Inflammatory macrophage treated with lipopolysaccharide for 4 hours (primary cell): ENCODE results near the gene C12orf42.

ENCODE experiments used
- DNase-seq: peaks from one replicate; pipeline ENCODE4 v3.0.0-alpha.2; 2020

The C12orf42 gene

DNA sequence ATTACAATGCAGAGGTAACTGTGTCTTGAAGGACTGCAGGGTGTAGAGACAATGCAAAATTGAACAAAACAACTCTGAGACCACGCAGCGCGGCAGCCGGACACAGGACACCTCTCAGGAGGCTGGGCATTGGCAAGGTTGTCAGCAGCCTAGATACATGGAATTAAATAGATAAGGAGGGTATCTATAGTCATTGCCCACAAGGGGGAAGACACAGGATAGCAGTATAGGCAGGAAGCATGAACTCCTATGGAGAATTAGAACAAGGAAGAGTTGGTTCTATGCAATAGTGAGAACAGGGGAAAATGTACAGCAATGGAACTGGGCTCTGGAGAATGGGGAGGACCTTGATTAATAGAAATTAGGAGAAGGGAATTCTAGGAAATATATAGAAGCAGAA is 164.1 kb downstream of the C12orf42 start:
- DNase-seq: no peak

DNA sequence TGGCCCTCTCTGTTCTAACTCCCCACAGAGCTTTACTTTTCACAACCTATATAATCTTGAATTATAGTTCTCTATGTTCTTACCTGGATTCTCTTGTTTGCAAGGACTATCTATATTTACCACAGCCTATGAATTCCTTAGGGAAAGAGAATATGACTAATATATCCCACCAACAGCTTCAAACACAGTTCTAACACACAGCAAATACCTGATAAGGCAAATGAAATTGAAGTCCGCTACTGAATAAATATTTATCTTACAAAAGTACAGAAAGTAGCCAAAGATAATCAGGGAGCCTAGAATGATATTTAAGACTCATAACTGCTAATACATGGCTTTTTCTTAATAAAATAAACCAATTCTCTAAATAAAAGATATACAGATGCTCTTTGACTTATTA is 165.1 kb downstream of the C12orf42 start:
- DNase-seq: no peak

DNA sequence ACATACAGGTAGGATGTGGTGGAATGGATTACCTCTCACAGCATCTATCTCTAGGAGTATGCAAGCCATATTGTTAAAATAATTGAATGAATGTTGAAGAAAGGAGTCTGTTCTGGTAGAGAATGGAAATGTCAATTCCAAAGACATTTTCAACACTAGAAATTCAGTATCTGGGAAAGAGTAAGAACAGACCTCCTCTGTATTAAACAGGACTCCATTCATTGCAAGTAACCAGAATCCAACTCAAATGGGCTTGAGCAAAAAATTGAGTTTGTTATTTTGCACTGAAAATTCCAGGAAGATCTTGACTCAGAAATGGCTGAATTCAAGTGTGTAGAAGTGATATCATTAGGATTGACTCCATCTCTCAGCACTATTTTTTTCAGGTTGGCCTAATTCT is 168.1 kb downstream of the C12orf42 start:
- no peak for DNase-seq

DNA sequence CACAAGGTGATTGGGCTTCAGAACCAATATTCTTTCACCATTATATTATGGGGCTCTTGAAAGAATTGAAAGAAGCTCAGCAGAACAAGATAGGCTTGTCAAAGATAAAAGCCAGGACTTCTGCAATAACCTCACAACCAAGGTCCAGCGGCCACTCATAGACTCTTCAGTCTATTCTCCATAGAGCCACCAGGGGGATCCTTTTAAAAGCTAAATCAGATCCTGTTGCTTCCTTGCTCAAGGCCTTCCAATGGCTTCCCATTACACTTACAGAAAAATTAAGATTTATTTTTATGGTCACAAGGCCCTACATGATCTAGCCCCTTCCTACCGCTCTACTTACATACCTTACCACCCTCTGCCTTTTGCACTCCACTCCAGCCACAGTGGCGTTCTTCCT is 169.6 kb downstream of the C12orf42 start:
- no peak for DNase-seq

DNA sequence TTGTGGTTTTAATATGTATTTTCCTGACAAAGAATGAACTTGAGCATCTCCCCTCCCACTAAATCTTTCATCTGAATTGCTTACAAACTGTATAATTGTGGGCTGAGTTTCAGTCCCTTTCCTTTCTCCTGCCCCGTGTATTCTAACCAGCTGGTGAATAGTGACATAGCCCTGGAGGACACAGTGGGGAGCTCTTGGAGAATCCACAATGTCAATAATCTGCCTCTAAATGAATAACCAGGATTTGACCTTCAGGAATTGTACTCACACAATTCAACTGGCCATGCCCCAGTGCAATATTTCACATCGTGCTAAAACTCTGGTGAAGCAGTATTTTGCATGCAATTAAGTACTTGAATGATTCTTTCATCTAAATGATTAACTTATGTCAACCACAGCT is 177.2 kb downstream of the C12orf42 start:
- no peak for DNase-seq

DNA sequence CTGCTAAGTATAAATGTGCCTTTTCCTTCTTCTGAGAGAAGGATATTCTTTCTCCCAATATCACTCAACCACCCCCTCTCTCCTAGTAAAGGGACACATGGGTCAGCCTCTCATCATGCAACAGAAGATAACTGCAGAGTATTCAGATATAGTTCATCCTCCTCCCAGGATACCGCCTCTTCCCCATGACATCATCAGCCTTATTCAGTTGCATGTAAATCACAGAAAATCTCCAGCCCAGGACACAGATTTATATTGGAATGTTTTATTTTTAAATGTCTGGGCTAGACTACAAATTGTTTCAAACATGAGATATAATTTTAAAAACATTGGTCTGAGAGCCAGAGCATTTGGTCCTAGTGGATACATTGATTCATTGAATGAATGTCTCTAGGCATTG is 178.5 kb downstream of the C12orf42 start:
- no peak for DNase-seq

DNA sequence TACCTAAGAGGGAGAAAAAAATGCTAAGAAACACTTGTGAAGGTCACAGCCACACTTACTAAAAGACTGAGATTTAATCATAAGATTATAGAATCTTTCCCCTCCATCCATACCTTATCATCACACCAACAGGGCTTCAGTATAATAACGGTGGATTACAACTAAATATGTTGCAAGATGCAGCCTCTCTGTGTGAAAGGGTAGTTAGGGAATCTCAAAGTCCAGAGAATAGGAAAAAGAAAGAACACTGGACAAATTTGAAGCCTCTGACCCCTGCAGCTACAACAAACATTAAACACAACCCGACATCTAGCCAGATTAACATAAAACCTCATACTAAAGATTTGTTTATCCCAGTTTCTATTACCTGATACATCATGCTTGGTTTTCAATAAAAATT is 181.0 kb downstream of the C12orf42 start:
- no peak for DNase-seq

DNA sequence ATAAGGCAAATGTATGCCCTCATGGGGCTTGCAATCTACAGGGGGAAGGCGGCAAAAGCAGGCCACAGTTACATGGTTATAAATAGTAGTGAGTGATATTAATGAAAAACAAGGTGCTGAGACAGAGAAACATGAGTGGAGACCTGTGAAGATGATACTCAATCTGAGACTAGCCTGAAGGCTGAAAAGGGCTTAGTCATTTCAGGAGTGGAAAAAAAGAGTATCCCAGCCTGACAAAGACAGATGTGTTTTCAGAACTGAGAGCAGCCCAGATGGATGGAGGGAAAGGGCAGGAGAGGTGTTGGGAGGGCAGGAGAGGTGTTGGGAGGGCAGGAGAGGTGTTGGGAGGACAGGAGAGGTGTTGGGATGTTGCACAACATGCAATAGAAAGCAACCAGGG is 181.9 kb downstream of the C12orf42 start:
- no peak for DNase-seq

DNA sequence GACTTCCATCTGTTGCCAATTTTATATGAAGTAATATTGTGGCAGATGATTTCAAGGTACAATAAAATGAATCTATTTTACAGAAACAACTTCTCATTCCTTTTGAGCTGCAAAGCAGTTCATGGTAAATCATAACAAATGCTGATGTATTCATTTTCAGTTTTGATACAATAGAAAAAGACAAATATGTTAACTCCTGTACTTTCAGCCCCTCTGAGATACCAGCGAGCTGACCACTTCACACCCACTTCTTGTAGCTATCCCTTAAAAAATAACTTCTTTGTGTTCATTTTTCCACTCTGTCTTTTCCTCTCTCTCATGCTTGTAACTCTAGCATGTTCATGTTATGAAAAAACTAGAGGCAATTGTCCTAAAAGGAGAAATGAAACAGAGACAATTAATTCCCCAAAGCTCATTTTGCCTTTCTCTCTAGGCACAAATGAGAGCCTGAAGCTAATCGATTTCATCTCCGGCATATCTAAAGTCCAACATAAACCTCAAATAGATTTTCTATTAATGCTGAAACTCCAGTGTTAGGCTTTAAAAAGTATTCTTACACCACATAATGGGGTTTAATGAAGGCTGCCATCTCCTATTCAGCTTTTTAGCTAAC is 182.9 kb downstream of the C12orf42 start:
- no peak for DNase-seq

DNA sequence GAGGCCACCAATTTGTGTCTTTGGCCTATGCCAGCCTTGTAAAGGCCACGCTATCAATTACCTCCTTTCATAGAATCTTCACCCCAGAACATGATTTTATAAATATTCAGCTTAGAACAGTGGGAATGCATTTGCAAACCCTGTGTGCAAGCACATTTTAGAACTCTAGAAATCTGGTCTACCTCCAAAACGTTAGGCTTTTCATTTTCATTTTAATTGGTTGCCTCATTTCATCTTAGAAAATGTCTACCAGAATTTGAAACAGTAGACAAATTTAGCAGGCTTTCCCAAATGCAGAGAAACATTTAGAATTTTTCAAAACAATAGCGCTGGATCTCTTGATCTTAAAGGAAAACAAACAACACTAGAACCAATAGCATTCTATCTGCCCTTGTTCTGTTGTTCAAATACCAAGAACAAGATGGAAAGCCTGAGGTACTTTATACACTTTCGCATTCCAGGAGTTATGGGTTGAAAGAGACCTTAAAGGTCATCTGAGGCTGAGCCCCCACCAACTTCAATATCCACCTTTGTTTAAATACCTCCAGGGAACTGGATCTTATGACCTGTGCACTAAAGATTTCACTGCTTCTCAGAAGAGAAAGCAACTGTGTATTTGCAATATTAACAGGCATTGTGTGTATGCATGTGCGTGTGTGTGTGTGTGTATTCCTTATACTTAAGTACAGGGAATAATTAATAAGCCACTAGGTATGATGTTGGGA is 185.1 kb downstream of the C12orf42 start:
- DNase-seq: no peak

DNA sequence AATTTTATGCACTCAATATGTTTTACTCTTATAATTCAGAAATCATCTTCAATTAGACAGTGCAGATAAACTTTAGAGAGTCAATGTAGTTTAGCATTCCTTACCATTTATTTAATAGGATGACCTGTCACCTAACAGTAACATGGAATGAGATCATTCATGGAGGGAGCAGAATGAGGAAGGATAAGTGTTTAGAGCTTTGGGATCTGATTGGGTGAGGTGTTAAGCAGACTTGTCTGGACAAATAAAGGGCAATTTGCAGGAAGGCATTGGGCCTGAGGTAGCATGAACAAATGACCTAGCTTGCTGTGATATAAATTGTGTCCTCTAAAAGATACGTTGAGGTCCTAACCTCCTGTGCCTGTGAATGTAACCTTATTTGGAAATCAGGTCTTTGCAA is 187.4 kb downstream of the C12orf42 start:
- DNase-seq: no peak

DNA sequence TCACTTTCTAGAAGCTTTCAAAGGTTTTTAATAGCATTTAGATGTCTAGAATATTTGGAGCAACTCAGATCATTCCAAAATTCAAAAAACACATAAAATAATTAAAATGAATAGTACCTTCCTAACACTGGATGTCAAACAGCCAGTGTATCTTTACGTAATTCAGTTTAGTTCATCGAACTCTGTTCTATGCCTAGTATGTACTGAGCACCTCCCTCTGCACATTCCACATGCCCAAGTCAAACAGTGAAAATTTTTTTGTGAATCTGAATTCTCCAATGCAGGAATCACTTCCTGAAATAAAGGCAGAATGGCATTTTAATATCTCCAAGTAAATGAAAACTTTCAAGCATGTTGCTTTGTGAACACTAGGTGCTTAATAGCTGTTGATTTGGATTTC is 192.3 kb downstream of the C12orf42 start:
- DNase-seq: no peak

DNA sequence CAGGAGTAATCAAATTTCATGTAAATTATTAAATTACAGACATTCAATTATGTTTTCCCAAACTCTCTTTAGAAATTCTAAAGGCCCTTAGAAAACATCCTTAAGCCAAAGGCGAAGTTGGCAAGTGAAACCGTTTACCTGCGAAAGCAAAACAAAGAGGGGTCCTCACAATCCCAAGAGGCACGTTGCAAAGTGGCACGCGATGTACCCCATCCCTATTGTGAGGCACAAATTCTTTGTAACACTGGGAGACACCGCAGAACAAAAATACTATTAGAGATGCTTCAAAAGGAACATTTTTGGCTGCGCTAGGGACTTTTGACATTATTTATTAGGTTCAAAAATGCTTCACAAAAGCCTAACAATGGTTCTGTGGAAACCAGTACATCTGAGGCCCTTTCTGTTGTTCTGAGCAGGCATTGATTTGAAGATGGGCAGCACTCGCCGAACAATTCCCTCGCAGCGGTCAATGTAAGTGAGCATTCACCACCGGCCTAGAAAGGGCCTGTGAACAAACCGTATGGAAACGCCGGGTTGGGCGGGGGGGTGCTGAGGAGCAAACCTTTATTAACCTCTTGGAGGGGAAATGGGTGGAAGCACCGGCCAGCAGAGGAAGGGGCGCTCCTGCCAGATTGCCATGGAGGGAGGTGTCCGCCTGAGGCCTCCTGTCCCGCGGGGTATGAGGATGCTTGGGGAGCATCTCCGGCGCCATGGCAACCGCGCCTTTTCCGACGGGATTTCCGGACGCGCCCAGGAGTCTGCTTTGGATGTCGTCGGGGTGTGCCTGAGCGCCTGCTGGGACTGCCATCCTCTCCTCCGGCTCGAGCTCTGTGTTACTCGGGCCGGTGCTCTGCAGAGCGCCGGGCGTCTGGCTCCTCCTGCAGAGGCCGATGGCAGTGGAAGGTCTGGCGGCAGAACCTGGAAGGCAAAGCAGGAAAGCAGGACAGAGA is 193.9 kb downstream of the C12orf42 start:
- DNase-seq: no peak

DNA sequence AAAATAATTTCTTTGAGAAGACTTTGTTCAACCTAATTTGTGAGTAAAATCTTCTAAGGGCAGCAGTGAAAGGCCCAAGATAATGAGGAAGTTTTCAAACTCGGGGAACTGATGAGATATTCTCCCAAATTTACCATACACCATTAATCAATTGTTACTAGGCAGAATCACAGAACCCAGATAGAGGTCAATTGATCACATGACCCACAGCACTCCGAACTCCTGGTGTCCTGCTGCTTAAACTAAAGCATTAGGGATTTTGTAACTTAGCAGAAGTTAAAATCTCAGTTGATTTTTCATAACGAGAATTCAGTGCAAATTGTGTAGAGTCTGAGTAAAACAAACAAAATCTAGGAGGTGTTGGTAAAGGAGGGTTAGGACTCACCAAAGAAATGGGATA is 207.8 kb downstream of the C12orf42 start:
- no peak for DNase-seq

DNA sequence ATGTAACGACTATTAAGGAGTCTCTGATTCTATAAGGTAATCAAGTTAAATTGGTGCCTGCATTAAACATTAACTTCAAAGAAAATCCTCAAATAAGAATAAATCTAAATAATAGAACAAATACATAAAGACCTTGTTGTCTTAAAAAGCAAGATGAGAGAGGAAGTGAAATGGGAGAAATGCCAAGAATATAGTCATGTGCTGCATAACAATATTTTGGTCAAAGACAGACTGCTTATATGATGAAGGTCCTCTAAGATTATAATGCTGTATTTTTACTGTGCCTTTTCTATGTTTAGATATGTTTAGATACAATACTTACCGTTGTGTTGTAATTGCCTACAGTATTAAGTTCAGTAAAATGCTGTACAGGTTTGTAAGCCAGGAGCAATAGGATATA is 213.6 kb downstream of the C12orf42 start:
- DNase-seq: no peak

DNA sequence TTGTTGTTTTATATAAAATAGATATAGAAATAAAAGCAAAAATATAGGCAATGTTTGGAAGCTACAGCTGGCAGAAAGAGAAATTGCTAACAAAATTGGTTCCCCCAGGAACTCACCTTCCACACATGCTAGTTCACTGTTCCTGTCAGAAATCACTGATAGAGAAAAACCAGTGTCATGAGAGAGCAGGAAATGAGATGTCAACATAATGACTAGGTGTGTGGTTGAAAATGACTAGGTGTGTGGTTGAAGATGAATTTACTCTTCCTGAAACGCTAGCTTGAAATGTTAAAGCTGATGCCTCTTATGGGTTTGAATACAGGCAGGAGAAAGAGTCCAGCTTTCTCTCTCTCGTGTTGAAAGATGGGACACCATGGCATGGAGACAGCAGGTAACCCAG is 216.3 kb downstream of the C12orf42 start:
- DNase-seq: no peak

DNA sequence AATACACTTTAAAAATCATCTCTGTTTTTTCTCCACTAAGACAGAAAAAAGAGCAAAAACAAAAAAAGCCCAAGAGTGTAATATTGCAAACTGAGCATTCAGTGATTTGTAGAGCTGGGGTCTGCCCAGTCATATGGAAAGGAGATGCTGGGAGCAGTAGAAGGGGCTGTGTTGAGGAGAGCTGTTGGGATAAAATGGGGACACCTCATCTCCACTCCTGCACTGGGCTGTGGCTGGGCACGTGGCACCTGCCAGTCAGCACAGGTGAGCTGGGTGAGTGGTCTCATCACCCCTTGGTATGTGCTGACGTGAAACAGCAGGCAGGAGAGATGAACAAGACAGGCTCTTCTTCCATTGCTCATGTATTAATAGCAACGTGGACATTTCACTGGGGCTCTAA is 217.4 kb downstream of the C12orf42 start:
- no peak for DNase-seq

DNA sequence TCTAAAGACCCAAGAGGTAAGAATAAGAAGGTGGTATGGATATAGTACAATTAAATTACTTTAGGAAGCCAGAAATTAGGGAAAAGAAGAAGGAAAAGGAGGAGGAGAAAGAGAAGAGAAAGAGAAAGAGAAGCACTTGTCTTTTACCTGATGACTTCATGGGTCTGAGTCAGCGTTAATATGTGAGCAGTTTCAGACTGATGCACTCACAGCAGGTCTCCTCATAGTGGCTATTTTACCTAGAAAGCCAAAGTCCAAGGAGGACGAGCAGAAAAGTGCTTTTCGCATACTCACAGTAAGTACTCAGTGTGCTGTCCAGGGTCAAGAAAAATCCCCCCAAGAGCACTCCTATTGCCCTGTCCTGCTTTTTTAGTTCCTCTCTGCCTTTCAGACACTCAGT is 222.1 kb downstream of the C12orf42 start:
- DNase-seq: no peak

DNA sequence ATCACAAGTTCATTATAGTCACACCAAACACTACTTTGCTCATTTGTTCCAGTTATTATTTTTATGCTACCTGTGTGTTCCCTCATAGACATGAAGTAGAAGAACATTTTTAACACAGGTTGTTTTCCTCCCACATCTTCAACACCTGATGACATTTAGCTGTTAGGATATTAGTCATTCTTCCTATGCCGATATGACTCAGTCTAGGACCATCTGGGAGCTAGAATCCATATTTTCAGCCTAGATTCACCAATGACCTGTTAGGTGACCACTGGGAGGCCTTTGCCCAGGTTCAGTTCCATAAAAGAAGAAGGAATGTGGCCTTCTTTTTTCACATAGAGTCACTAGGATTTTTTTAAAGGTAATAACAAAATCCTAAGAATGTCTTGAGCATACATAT is 222.8 kb downstream of the C12orf42 start:
- no peak for DNase-seq

DNA sequence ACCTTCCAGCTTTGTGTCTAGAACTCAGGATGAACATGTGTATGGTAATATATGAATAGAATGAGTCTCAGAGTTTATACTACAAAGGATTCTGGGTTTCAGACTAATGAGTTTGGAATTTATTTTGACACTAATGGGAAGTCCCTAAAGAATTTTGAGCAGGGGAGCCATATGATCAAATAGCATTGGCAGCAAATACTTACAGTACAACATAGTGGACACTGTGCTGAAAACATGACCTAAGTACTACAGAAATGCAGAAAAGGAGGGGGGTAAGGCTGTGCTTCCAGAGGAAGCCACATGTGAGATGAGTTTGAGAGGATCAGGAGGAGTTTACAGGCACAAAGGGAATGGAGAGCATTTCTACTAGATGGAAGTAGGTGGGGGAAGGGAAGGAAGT is 225.8 kb downstream of the C12orf42 start:
- DNase-seq: no peak

DNA sequence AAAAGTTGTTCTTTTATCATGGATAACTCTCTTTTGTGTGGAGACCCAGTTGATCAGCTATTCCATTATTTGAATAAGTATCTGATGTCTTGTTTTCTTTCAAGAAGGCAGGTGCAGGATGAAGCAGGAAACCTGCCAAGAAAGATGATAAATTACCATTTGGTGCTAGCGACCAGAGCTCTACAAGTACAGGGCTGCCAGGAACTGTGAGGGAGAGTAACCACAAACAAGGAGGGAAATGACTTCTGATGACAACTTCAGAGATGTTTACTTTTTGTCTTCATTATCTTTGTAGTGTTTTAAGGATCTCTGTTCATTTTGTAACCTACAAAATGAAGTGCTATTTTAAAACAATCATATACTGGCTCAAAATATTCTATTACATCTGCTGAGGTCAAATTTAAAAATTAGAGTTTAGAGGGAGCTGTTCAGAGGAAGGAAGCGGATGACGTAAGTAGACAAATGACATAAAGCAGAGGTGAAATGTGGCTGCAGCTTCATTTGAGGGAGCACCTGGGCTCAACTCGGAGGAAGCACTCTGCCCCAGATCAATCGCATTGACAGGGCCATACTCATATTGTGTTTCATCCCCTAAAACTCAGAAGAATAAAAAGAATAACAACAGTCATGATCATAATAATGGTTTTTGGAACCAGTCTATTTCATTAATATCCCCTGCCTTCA is 226.8 kb downstream of the C12orf42 start:
- DNase-seq: no peak

DNA sequence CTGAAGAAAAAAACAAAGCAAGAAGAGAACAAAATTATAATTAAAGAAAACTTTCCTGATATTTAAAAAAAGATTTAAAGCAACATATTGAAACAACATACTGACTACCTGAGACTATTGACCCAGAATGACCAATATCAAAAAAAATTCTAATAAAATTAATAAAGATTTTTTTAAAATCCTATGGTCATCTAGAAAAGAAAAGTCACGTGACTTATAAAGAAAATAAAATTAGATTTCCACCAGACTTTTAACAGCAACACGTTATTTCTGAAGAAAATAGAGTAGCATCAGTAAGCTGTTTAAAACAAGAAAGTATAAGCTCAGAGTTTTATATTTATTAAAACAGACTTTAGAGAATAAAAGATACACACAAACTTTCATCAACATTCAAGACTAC is 238.0 kb downstream of the C12orf42 start:
- no peak for DNase-seq
